ENCODE results near the gene PRKCA. TPM values are rescaled to one million over a fixed set of nuclear protein-coding genes. Genes with fewer than 3 reads are reported as not detected.

Gene PRKCA
- total RNA-seq, 1 donor from 2014 or later = 5.6 TPM

GRCh38 chr17:66715076-66715675 is 412.8 kb downstream of the PRKCA start:
- intact Hi-C loops (cut with micrococcal nuclease) = loop anchor here (5.0 kb wide), 1 partner anchor 192 kb away; no protein-coding TSS in a partner anchor
- no peaks in the 10 kb centered on the region for H3K9me3 ChIP-seq (replicated peaks)
- TF ChIP-seq CTCF (IDR thresholded peaks at IDR 0.05; ENCODE audit: borderline replicate concordance) = no peak

GRCh38 chr17:66715745-66716156 is 413.3 kb downstream of the PRKCA start:
- H3K27ac ChIP-seq (replicated peaks) = no peak overlapping the region
- no peaks in the 10 kb centered on the region for H3K36me3 ChIP-seq
- H3K4me3 ChIP-seq = no peak overlapping the region
- intact Hi-C loops (cut with micrococcal nuclease) = loop anchor here (5.0 kb wide), 1 partner anchor 192 kb away; no protein-coding TSS in a partner anchor
- H3K4me1 ChIP-seq = peaks cover 29% of the 10 kb centered on the region
- no peaks in the 10 kb centered on the region for H3K27me3 ChIP-seq (ENCODE audit: low read depth)
- no peaks in the 10 kb centered on the region for H3K9me3 ChIP-seq (replicated peaks)
- TF ChIP-seq CTCF (IDR thresholded peaks at IDR 0.05; ENCODE audit: borderline replicate concordance) = peak; percentile 79
- no peak for DNase-seq

More at GRCh38 chr17:66715076-66715675, 412.8 kb downstream of the PRKCA start:
- H3K27ac ChIP-seq (replicated peaks) = no peak overlapping the region
- H3K4me3 ChIP-seq = no peak overlapping the region
- DNase-seq = no peak
- H3K36me3 ChIP-seq = no peaks in the 10 kb centered on the region
- peaks cover 29% of the 10 kb centered on the region for H3K4me1 ChIP-seq
- no peaks in the 10 kb centered on the region for H3K27me3 ChIP-seq (ENCODE audit: low read depth)

GRCh38 chr17:66716236-66717026 is 414.0 kb downstream of the PRKCA start:
- no peaks in the 10 kb centered on the region for H3K36me3 ChIP-seq
- H3K4me1 ChIP-seq = peaks cover 29% of the 10 kb centered on the region
- intact Hi-C loops (cut with micrococcal nuclease) = loop anchor here (5.0 kb wide), 1 partner anchor 191 kb away; no protein-coding TSS in a partner anchor
- TF ChIP-seq CTCF (IDR thresholded peaks at IDR 0.05; ENCODE audit: borderline replicate concordance) = no peak
- H3K27me3 ChIP-seq (ENCODE audit: low read depth) = no peaks in the 10 kb centered on the region
- no peak overlapping the region for H3K27ac ChIP-seq (replicated peaks)
- H3K9me3 ChIP-seq (replicated peaks) = no peaks in the 10 kb centered on the region
- no peak overlapping the region for H3K4me3 ChIP-seq
- no peak for DNase-seq

GRCh38 chr17:66717641-66718058 is 415.2 kb downstream of the PRKCA start:
- intact Hi-C loops (cut with micrococcal nuclease) = loop anchor here (5.0 kb wide), 1 partner anchor 190 kb away; no protein-coding TSS in a partner anchor
- no peak overlapping the region for H3K4me3 ChIP-seq
- no peak overlapping the region for H3K27ac ChIP-seq (replicated peaks)
- no peaks in the 10 kb centered on the region for H3K36me3 ChIP-seq
- no peak for DNase-seq
- TF ChIP-seq CTCF (IDR thresholded peaks at IDR 0.05; ENCODE audit: borderline replicate concordance) = no peak
- peaks cover 29% of the 10 kb centered on the region for H3K4me1 ChIP-seq
- no peaks in the 10 kb centered on the region for H3K27me3 ChIP-seq (ENCODE audit: low read depth)
- no peaks in the 10 kb centered on the region for H3K9me3 ChIP-seq (replicated peaks)

GRCh38 chr17:66720027-66720426 is 417.6 kb downstream of the PRKCA start:
- no peak for TF ChIP-seq CTCF (IDR thresholded peaks at IDR 0.05; ENCODE audit: borderline replicate concordance)

More at GRCh38 chr17:66720027-66720426, 417.6 kb downstream of the PRKCA start:
- intact Hi-C loops (cut with micrococcal nuclease) = no loop called here
- DNase-seq = no peak
- H3K36me3 ChIP-seq = no peaks in the 10 kb centered on the region
- peaks cover 25% of the 10 kb centered on the region for H3K4me1 ChIP-seq
- H3K27ac ChIP-seq (replicated peaks) = no peak overlapping the region
- H3K27me3 ChIP-seq (ENCODE audit: low read depth) = no peaks in the 10 kb centered on the region
- no peak overlapping the region for H3K4me3 ChIP-seq
- no peaks in the 10 kb centered on the region for H3K9me3 ChIP-seq (replicated peaks)
